Mononuclear cell (primary cell): ENCODE data around the gene ANKFN1. TPM values are rescaled to one million over a fixed set of nuclear protein-coding genes. Genes with fewer than 3 reads are reported as not detected.

Source experiments
- H3K27me3 ChIP-seq: 2 replicates; pipeline ENCODE4 v1.6.0; 2011; ENCODE audit warnings: low read length, control low read depth; ENCODE audit not compliant: insufficient read depth
- H3K4me1 ChIP-seq: 2 replicates; pipeline ENCODE4 v1.5.1; 2011; ENCODE audit warnings: mild to moderate bottlenecking, low read length, control low read depth; ENCODE audit not compliant: insufficient read depth
- H3K4me3 ChIP-seq: 2 replicates; pipeline ENCODE4 v1.5.1; 2011; ENCODE audit warnings: mild to moderate bottlenecking, low read length, moderate library complexity
- H3K9me3 ChIP-seq: 2 replicates; pipeline ENCODE4 v1.5.1; 2011; ENCODE audit warnings: low read depth, mild to moderate bottlenecking, control low read depth, low read length
- total RNA-seq: library from RNA; depleted of rRNA; stranded (reverse); fragments of >200 nt; gene quantifications from one replicate; pipeline ENCODE4 v1.2.3, GENCODE V29; 2012

The ANKFN1 gene
- total RNA-seq, 1 donor, result not detected

- Histone ChIP-seq H3K4me1 (no peaks in the 10 kb centered on the region), H3K4me3 (no peak overlapping the region), H3K27me3 (no peaks in the 10 kb centered on the region)
Observed at GRCh38 chr17:56514264-56514663, 361.0 kb downstream of the ANKFN1 start.

GRCh38 chr17:56514899-56515298 is 361.6 kb downstream of the ANKFN1 start:
- Histone ChIP-seq H3K4me1 (no peaks in the 10 kb centered on the region), H3K27me3 (no peaks in the 10 kb centered on the region), H3K9me3 (no peaks in the 10 kb centered on the region), H3K4me3 (no peak overlapping the region)

More at GRCh38 chr17:56514264-56514663, 361.0 kb downstream of the ANKFN1 start:
- H3K9me3 ChIP-seq, result no peaks in the 10 kb centered on the region

DNA sequence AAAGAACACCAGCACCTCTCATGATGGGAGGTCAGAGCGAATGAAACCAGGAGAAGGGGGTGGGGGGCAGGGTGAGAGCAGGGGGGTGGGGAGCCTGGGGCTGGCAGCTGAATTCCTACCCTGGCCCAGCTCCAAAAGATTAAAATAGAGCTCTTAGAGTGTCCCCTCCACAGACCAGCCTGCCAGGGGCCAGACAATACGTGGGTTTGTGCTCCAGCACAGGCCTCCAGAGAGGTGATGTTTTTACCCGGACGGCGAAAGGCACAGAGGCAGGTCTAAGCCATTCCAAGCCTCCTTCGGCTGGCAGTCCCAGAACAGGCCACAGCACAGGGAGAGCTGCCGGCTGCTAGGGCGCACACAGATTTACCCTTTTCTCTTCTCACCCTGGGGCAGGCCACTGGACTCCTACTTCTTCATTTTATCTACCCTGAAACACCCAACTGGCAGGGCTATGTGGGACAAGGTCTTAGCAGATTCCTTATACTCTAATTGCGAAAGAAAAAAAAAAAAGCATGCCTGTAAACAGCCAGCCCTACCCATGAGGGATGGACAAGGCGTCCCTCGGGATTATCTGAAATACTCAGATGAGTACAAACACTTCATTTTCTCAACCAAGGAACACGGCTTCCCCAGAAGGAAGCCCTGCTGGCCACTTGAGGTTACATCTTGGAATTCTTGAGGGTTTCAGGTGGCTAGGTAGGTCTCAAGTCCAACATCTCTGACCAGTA is 368.3 kb downstream of the ANKFN1 start:
- H3K4me3 ChIP-seq, result no peak overlapping the region
- no peaks in the 10 kb centered on the region for H3K9me3 ChIP-seq
- H3K27me3 ChIP-seq, result peaks cover 3% of the 10 kb centered on the region
- no peaks in the 10 kb centered on the region for H3K4me1 ChIP-seq

DNA sequence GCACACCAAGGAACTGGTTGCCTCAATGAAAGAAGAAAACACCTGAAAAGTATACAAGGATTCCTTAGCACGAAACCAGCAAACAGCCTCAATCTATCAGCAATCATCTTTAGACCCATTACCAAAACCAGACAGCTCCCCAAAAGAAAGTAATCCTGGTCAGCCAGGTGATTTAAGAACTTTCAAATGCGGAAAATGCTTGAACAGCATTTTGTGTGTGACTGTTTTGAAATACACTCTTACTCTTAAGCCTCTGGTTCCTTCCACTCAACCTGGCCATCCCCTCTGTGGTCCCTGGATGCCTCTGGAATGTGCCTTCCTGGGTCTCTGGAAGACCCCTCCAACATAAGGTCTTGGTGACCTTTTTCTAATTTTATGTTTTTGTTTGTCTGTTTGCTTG is 369.8 kb downstream of the ANKFN1 start:
- no peaks in the 10 kb centered on the region for H3K4me1 ChIP-seq

DNA sequence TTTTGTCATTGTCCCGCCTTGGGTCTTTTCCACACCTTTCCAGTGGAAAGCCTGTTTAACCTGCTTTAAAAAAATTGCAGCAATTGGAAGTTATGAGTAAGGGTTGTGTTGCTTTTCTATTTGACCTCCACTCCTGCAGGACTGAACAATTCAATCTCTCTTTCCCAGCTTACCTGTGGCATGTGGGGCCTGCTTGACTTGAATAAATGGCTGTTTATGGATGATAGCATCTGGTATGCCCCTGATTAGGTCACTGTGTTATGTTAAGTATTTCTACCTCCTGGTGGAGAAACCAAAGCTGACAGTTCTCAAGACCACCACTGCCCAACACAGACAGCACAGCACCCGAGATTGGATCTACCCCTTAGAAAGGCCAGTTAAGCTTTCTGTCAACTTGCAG is 375.4 kb downstream of the ANKFN1 start:
- H3K9me3 ChIP-seq, result no peaks in the 10 kb centered on the region
- H3K4me1 ChIP-seq, result no peaks in the 10 kb centered on the region
- no peaks in the 10 kb centered on the region for H3K27me3 ChIP-seq
- H3K4me3 ChIP-seq, result no peak overlapping the region

More for the DNA sequence above, 369.8 kb downstream of the ANKFN1 start:
- Histone ChIP-seq H3K27me3 (peaks cover 3% of the 10 kb centered on the region), H3K4me3 (no peak overlapping the region), H3K9me3 (no peaks in the 10 kb centered on the region)

DNA sequence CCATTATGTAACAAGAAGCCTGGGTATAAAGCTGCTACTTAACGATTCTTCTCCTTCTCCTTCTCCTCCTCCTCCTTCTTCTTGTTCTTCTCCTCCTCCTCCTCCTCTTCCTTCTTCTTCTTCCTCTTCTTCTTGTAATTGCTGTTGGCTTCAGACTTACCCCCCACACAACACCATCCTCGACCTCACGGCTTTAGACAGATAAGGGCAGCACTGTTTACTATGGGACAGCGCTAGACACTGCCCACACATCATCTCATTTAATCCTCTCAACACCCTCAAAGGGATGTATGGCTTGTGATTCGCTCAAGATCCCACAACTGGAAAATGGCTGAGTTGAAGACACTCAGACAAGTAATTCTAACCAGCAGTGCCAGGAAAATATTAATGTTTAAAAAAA is 379.7 kb downstream of the ANKFN1 start:
- Histone ChIP-seq H3K4me1 (no peaks in the 10 kb centered on the region), H3K4me3 (no peak overlapping the region), H3K27me3 (no peaks in the 10 kb centered on the region), H3K9me3 (no peaks in the 10 kb centered on the region)

GRCh38 chr17:56536766-56537165 is 383.5 kb downstream of the ANKFN1 start:
- no peaks in the 10 kb centered on the region for H3K4me1 ChIP-seq

GRCh38 chr17:56540836-56541235 is 387.6 kb downstream of the ANKFN1 start:
- Histone ChIP-seq H3K4me3 (no peak overlapping the region), H3K9me3 (no peaks in the 10 kb centered on the region), H3K27me3 (no peaks in the 10 kb centered on the region), H3K4me1 (no peaks in the 10 kb centered on the region)

More at GRCh38 chr17:56536766-56537165, 383.5 kb downstream of the ANKFN1 start:
- no peaks in the 10 kb centered on the region for H3K27me3 ChIP-seq
- no peak overlapping the region for H3K4me3 ChIP-seq
- H3K9me3 ChIP-seq, result no peaks in the 10 kb centered on the region

DNA sequence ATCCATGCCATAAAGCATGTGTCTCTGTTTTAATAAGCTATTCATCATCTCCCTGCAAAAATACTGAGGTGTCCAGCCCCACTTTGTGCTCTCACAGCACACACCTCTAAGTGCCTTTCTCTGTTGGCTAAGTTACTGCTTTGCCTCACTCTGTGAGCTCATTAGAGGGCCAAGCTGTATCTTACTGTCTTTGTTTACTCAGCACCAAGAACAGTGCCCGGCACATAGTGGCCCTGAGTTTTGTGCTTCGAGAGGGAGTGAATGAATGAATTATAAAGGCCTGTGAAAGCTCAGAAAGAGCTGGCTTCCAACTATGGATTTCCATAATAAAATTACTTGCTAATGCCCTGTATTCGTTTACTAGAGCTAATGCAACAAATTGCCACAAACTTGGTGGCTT is 390.0 kb downstream of the ANKFN1 start:
- no peaks in the 10 kb centered on the region for H3K4me1 ChIP-seq
- H3K4me3 ChIP-seq, result no peak overlapping the region

GRCh38 chr17:56545106-56545505 is 391.8 kb downstream of the ANKFN1 start:
- Histone ChIP-seq H3K27me3 (no peaks in the 10 kb centered on the region), H3K4me3 (no peak overlapping the region), H3K9me3 (no peaks in the 10 kb centered on the region), H3K4me1 (no peaks in the 10 kb centered on the region)

More for the DNA sequence above, 390.0 kb downstream of the ANKFN1 start:
- Histone ChIP-seq H3K9me3 (no peaks in the 10 kb centered on the region), H3K27me3 (no peaks in the 10 kb centered on the region)

- no peaks in the 10 kb centered on the region for H3K9me3 ChIP-seq
- no peak overlapping the region for H3K4me3 ChIP-seq
- H3K27me3 ChIP-seq, result no peaks in the 10 kb centered on the region
- H3K4me1 ChIP-seq, result no peaks in the 10 kb centered on the region
Observed at GRCh38 chr17:56545930-56546329, 392.7 kb downstream of the ANKFN1 start.

DNA sequence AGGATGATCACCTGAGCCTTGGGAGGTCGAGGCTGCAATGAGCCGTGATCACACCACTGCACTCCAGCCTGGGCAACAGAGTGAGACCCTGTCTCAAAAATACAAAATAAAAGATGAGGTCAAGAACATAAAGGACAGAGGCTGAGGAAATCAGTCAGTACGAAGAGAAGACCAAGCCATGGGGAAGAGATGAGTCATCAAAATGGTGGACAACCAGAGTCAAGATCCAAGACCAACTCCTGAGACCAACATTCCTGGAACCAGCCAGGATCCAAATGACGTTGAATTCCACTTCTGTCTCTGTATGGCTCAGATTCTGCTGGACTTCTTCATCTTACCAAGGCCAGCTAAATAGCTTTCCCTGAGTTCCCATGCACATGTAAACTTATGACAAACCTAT is 395.4 kb downstream of the ANKFN1 start:
- Histone ChIP-seq H3K9me3 (no peaks in the 10 kb centered on the region), H3K4me3 (no peak overlapping the region), H3K27me3 (no peaks in the 10 kb centered on the region), H3K4me1 (no peaks in the 10 kb centered on the region)

DNA sequence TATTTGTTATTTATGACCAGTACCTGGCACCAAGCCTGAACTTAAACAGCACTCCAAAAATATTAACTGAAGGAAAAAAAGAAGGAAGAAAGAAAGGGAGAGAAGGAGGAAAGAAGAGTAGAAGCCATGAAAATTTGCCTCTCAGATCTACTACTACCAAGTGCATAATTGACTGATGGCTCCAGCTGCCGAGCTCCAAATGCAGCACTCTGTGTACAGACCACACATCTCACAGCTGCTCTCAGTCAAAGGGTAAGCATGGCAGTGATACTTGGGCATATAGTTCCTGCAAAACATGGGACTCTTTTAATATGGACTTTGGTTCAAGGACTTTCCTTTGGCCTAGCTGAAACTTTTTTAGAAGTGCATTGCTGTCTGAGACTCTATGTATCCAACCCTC is 396.2 kb downstream of the ANKFN1 start:
- H3K4me3 ChIP-seq, result no peak overlapping the region
- H3K27me3 ChIP-seq, result no peaks in the 10 kb centered on the region
- no peaks in the 10 kb centered on the region for H3K4me1 ChIP-seq
- no peaks in the 10 kb centered on the region for H3K9me3 ChIP-seq

- no peak overlapping the region for H3K4me3 ChIP-seq
- no peaks in the 10 kb centered on the region for H3K4me1 ChIP-seq
- H3K27me3 ChIP-seq, result no peaks in the 10 kb centered on the region
- no peaks in the 10 kb centered on the region for H3K9me3 ChIP-seq
Observed at GRCh38 chr17:56557682-56558081, 404.4 kb downstream of the ANKFN1 start.

GRCh38 chr17:56558088-56558487 is 404.8 kb downstream of the ANKFN1 start:
- H3K9me3 ChIP-seq, result no peaks in the 10 kb centered on the region
- H3K4me3 ChIP-seq, result no peak overlapping the region
- H3K27me3 ChIP-seq, result no peaks in the 10 kb centered on the region
- no peaks in the 10 kb centered on the region for H3K4me1 ChIP-seq
